ENCODE results near the gene STK25.

GRCh38 chr2:241456546-241456945 is 51.8 kb downstream of the STK25 start:
- TF ChIP-seq RBAK (tag by site-specific recombination; IDR thresholded peaks at IDR 0.05) = no peak
- TF ChIP-seq CTCF (tag by site-specific recombination; IDR thresholded peaks at IDR 0.05) = no peak
- no peak for TF ChIP-seq YY1 (tag by site-specific recombination; IDR thresholded peaks at IDR 0.05)
- TF ChIP-seq ZNF510 (tag by site-specific recombination; IDR thresholded peaks at IDR 0.05; ENCODE audit: insufficient replicate concordance) = no peak
- TF ChIP-seq KLF10 (tag by site-specific recombination; IDR thresholded peaks at IDR 0.05) = no peak
- TF ChIP-seq MZF1 (tag by site-specific recombination; IDR thresholded peaks at IDR 0.05; ENCODE audit: borderline replicate concordance) = no peak
- no peak for TF ChIP-seq PBX3 (CRISPR knock-in tag; IDR thresholded peaks at IDR 0.05)
- no peak for TF ChIP-seq ZEB2 (tag by site-specific recombination; IDR thresholded peaks at IDR 0.05)
